Measurements from ENCODE around the gene KRTAP10-8. TPM values are rescaled to one million over a fixed set of nuclear protein-coding genes. Genes with fewer than 3 reads are reported as not detected.

Gene KRTAP10-8
- polyA plus RNA-seq, 1 donor from 2014 or later: not detected

DNA sequence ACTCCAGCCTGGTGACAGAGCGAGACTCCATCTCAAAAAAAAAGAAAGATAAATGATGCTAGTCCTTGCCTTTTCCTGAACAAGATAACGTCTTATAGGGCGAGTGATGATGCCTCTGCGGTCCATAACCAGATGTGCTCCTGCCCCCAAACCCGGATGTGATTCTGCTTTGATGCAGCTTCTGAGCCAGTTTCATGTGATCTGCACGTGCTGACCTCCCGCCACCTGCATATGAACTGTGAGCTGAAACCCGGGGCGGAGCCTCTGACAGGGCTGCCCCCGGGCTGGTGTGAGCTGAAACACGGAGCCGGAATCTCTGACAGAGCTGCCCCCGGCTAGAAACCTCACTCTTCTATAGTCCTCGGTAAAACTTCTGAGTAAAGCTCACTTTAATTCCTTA is 41.2 kb downstream of the KRTAP10-8 start:
- Histone ChIP-seq H2AFZ (ENCODE audit: low read depth, low read length) (no peak overlapping the region), H4K20me1 (ENCODE audit: insufficient read depth) (no peaks in the 10 kb centered on the region), H3K4me3 (ENCODE audit: low read length) (no peak overlapping the region), H3K27ac (ENCODE audit: low read length) (no peak overlapping the region), H3K4me2 (ENCODE audit: low read length) (no peak overlapping the region), H3K36me3 (ENCODE audit: insufficient read depth, low read length) (no peaks in the 10 kb centered on the region), H3F3A (ENCODE audit: insufficient read depth, low read length, poor library complexity, severe bottlenecking) (no peaks in the 10 kb centered on the region), H3K9ac (ENCODE audit: low read length) (no peak overlapping the region), H3K9me3 (ENCODE audit: low read length) (no peaks in the 10 kb centered on the region), H3K9me2 (ENCODE audit: insufficient read depth, low read length) (no peaks in the 10 kb centered on the region), H3K79me2 (replicated peaks; ENCODE audit: insufficient read depth, low read length) (no peaks in the 10 kb centered on the region), H3K27me3 (ENCODE audit: insufficient read depth, low read depth, low read length) (no peaks in the 10 kb centered on the region)
- TF ChIP-seq SMC3 (conservative IDR thresholded peaks at IDR 0.05; ENCODE audit: poor library complexity): no peak
- no peak for TF ChIP-seq RAD21 (conservative IDR thresholded peaks at IDR 0.05)
- TF ChIP-seq TAF1 (IDR thresholded peaks at IDR 0.05; ENCODE audit: low read depth): no peak
- TF ChIP-seq EP300 (conservative IDR thresholded peaks at IDR 0.05; ENCODE audit: poor library complexity, severe bottlenecking): no peak
- no peak for TF ChIP-seq MXI1 (conservative IDR thresholded peaks at IDR 0.05; ENCODE audit: poor library complexity, severe bottlenecking)
- TF ChIP-seq, protein P1, sequence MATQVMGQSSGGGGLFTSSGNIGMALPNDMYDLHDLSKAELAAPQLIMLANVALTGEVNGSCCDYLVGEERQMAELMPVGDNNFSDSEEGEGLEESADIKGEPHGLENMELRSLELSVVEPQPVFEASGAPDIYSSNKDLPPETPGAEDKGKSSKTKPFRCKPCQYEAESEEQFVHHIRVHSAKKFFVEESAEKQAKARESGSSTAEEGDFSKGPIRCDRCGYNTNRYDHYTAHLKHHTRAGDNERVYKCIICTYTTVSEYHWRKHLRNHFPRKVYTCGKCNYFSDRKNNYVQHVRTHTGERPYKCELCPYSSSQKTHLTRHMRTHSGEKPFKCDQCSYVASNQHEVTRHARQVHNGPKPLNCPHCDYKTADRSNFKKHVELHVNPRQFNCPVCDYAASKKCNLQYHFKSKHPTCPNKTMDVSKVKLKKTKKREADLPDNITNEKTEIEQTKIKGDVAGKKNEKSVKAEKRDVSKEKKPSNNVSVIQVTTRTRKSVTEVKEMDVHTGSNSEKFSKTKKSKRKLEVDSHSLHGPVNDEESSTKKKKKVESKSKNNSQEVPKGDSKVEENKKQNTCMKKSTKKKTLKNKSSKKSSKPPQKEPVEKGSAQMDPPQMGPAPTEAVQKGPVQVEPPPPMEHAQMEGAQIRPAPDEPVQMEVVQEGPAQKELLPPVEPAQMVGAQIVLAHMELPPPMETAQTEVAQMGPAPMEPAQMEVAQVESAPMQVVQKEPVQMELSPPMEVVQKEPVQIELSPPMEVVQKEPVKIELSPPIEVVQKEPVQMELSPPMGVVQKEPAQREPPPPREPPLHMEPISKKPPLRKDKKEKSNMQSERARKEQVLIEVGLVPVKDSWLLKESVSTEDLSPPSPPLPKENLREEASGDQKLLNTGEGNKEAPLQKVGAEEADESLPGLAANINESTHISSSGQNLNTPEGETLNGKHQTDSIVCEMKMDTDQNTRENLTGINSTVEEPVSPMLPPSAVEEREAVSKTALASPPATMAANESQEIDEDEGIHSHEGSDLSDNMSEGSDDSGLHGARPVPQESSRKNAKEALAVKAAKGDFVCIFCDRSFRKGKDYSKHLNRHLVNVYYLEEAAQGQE (IDR thresholded peaks at IDR 0.05; ENCODE audit: borderline replicate concordance): no peak
- TF ChIP-seq EZH2 (IDR thresholded peaks at IDR 0.05; ENCODE audit: borderline replicate concordance, insufficient read depth, low read length, poor library complexity, severe bottlenecking): no peak
- TF ChIP-seq POLR2AphosphoS5 (IDR thresholded peaks at IDR 0.05): no peak

DNA sequence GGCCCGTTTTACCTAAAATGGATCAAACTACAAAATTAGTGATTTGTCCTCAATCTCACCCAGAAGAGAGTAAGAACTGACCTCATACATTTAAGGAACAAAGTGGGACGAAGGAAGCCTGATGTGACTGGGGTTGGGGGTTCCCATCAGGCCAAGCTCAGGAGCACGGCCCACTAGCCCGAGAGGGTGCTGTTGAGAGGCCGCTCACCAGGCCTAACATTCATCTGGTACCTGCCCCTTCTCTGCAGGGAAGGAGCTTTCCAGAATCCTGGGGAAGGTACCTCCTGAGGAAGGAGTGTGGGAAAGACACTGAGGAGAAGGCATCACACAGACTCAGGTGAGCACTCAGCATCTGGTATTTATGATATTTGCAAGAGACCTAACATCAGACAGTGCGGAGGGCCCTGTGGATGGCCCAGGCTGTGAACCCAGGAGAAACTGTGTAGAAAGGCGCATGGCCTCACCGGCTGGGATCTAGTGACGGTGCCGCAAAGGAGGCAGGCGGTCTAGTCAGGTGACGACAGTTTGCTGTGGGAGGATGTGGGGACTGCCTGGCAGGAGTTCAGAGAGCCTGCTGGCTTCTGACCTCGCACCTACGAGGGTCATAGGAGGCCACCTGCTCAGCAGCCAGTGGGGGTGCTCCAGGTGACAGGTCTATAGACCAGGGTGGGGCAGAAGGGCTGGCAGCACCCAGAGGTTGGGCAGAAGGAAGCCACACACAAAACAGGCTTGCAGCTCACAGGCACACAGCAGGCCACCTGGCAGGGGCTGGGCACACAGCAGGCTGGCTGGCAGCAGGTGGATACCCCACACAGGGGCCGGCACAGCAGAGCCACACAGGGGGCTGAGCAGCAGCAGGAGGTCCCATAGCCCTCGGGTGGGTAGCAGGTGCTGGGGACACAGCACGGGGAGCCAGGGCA is 42.0 kb downstream of the KRTAP10-8 start:
- Histone ChIP-seq H2AFZ (ENCODE audit: low read depth, low read length) (no peak overlapping the region), H3F3A (ENCODE audit: insufficient read depth, low read length, poor library complexity, severe bottlenecking) (no peaks in the 10 kb centered on the region), H3K36me3 (ENCODE audit: insufficient read depth, low read length) (no peaks in the 10 kb centered on the region), H3K9me2 (ENCODE audit: insufficient read depth, low read length) (no peaks in the 10 kb centered on the region), H3K9me3 (ENCODE audit: low read length) (no peaks in the 10 kb centered on the region), H3K9ac (ENCODE audit: low read length) (no peak overlapping the region), H3K27me3 (ENCODE audit: insufficient read depth, low read depth, low read length) (no peaks in the 10 kb centered on the region), H3K79me2 (replicated peaks; ENCODE audit: insufficient read depth, low read length) (no peaks in the 10 kb centered on the region), H3K4me2 (ENCODE audit: low read length) (no peak overlapping the region), H4K20me1 (ENCODE audit: insufficient read depth) (no peaks in the 10 kb centered on the region), H3K4me3 (ENCODE audit: low read length) (no peak overlapping the region), H3K27ac (ENCODE audit: low read length) (no peak overlapping the region)
- no peak for TF ChIP-seq EP300 (conservative IDR thresholded peaks at IDR 0.05; ENCODE audit: poor library complexity, severe bottlenecking)
- TF ChIP-seq, protein P1 (IDR thresholded peaks at IDR 0.05; ENCODE audit: borderline replicate concordance): no peak
- TF ChIP-seq, protein P2, sequence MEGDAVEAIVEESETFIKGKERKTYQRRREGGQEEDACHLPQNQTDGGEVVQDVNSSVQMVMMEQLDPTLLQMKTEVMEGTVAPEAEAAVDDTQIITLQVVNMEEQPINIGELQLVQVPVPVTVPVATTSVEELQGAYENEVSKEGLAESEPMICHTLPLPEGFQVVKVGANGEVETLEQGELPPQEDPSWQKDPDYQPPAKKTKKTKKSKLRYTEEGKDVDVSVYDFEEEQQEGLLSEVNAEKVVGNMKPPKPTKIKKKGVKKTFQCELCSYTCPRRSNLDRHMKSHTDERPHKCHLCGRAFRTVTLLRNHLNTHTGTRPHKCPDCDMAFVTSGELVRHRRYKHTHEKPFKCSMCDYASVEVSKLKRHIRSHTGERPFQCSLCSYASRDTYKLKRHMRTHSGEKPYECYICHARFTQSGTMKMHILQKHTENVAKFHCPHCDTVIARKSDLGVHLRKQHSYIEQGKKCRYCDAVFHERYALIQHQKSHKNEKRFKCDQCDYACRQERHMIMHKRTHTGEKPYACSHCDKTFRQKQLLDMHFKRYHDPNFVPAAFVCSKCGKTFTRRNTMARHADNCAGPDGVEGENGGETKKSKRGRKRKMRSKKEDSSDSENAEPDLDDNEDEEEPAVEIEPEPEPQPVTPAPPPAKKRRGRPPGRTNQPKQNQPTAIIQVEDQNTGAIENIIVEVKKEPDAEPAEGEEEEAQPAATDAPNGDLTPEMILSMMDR (IDR thresholded peaks at IDR 0.05; ENCODE audit: poor library complexity, severe bottlenecking): no peak
- no peak for TF ChIP-seq SMC3 (conservative IDR thresholded peaks at IDR 0.05; ENCODE audit: poor library complexity)
- no peak for TF ChIP-seq RAD21 (conservative IDR thresholded peaks at IDR 0.05)
- TF ChIP-seq POLR2AphosphoS5 (IDR thresholded peaks at IDR 0.05): no peak
- TF ChIP-seq TAF1 (IDR thresholded peaks at IDR 0.05; ENCODE audit: low read depth): no peak
- no peak for TF ChIP-seq MXI1 (conservative IDR thresholded peaks at IDR 0.05; ENCODE audit: poor library complexity, severe bottlenecking)
- no peak for TF ChIP-seq EZH2 (IDR thresholded peaks at IDR 0.05; ENCODE audit: borderline replicate concordance, insufficient read depth, low read length, poor library complexity, severe bottlenecking)
